ENCODE measurements around the gene FIP1L1.
A peak's percentile ranks its signal among the peaks of the same experiment; 100 is the strongest.
"Not testable (repeated sequence)": the region's sequence is repeated elsewhere in the genome, so short reads cannot be mapped to it uniquely, and the experiment has no call there.

FIP1L1 gene

GRCh38 chr4:53376900-53377299 lies 541 bp upstream of the FIP1L1 start:
- H3K4me3 ChIP-seq (ENCODE audit: low read depth, low read length) = peak overlapping the region; percentile 87
- no peak for TF ChIP-seq CTCF (IDR thresholded peaks at IDR 0.05; ENCODE audit: control insufficient read depth, extremely low read depth, insufficient read depth)
- DNase-seq (ENCODE audit: low read depth) = no peak

- no peak for TF ChIP-seq CTCF (IDR thresholded peaks at IDR 0.05; ENCODE audit: control insufficient read depth, extremely low read depth, insufficient read depth)
- DNase-seq (ENCODE audit: low read depth) = no peak
Measured at GRCh38 chr4:53378171-53378482, 686 bp downstream of the FIP1L1 start.

GRCh38 chr4:53380221-53380620 lies 2.8 kb downstream of the FIP1L1 start:
- TF ChIP-seq CTCF (IDR thresholded peaks at IDR 0.05; ENCODE audit: control insufficient read depth, extremely low read depth, insufficient read depth) = no peak
- no peak for DNase-seq (ENCODE audit: low read depth)
- H3K4me3 ChIP-seq (ENCODE audit: low read depth, low read length) = no peak overlapping the region

More at GRCh38 chr4:53378171-53378482, 686 bp downstream of the FIP1L1 start:
- H3K4me3 ChIP-seq (ENCODE audit: low read depth, low read length) = peak overlapping the region; percentile 87

GRCh38 chr4:53409479-53409878 lies 32.0 kb downstream of the FIP1L1 start:
- not testable (repeated sequence) for DNase-seq (ENCODE audit: low read depth); H3K4me3 ChIP-seq (ENCODE audit: low read depth, low read length)

- H3K4me3 ChIP-seq (ENCODE audit: low read depth, low read length) = no peak overlapping the region
- no peak for TF ChIP-seq CTCF (IDR thresholded peaks at IDR 0.05; ENCODE audit: control insufficient read depth, extremely low read depth, insufficient read depth)
- no peak for DNase-seq (ENCODE audit: low read depth)
Measured at GRCh38 chr4:53419208-53419607, 41.8 kb downstream of the FIP1L1 start.

GRCh38 chr4:53421791-53422190 lies 44.4 kb downstream of the FIP1L1 start:
- DNase-seq (ENCODE audit: low read depth) = no peak
- no peak overlapping the region for H3K4me3 ChIP-seq (ENCODE audit: low read depth, low read length)
- no peak for TF ChIP-seq CTCF (IDR thresholded peaks at IDR 0.05; ENCODE audit: control insufficient read depth, extremely low read depth, insufficient read depth)

- H3K4me3 ChIP-seq (ENCODE audit: low read depth, low read length) = no peak overlapping the region
- DNase-seq (ENCODE audit: low read depth) = no peak
- TF ChIP-seq CTCF (IDR thresholded peaks at IDR 0.05; ENCODE audit: control insufficient read depth, extremely low read depth, insufficient read depth) = no peak
Measured at GRCh38 chr4:53422367-53422766, 44.9 kb downstream of the FIP1L1 start.

- TF ChIP-seq CTCF (IDR thresholded peaks at IDR 0.05; ENCODE audit: control insufficient read depth, extremely low read depth, insufficient read depth) = no peak
- H3K4me3 ChIP-seq (ENCODE audit: low read depth, low read length) = no peak overlapping the region
- no peak for DNase-seq (ENCODE audit: low read depth)
Measured at GRCh38 chr4:53424280-53424679, 46.8 kb downstream of the FIP1L1 start.
